Hematopoietic multipotent progenitor cell treated with erythropoietin and hydrocortisone succinate and interleukin-3 and kit ligand, for 17 days (in vitro differentiated cells): ENCODE data around the gene LSM4.
A peak's percentile ranks its signal among the peaks of the same experiment; 100 is the strongest.

Source experiments
- DNase-seq: peaks from one replicate; pipeline ENCODE4 v3.0.0-alpha.2; 2015; ENCODE audit warnings: low spot score

Gene LSM4

DNA sequence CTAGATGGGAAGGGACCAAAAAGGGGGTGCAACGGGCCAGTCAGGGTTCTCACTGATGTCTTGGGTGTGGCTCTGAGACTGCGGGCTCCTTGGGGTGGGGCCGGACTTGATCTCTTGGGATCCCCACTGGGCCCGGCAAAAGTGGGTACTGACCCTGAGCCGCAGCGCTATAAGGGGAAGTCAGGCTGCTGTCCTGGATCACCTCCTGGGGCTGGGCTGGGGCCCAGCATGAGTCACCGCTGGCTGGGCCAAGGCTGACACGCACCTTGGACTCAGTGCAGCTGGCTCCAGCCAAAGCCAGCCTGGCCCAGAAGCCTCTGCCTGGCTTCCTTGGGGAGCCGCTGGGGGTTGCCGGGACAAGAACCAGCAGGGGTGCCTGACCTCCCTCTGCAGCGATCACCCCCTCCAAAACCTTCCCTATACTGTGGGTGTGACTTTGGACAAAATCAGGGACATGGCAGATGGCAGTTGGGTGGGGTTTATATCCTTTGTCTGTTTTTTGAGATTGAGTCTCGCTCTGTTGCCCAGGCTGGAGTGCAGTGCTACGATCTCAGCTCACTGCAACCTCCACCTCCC, 48.0 kb downstream of the LSM4 start:
- DNase-seq = peak; percentile 51

DNA sequence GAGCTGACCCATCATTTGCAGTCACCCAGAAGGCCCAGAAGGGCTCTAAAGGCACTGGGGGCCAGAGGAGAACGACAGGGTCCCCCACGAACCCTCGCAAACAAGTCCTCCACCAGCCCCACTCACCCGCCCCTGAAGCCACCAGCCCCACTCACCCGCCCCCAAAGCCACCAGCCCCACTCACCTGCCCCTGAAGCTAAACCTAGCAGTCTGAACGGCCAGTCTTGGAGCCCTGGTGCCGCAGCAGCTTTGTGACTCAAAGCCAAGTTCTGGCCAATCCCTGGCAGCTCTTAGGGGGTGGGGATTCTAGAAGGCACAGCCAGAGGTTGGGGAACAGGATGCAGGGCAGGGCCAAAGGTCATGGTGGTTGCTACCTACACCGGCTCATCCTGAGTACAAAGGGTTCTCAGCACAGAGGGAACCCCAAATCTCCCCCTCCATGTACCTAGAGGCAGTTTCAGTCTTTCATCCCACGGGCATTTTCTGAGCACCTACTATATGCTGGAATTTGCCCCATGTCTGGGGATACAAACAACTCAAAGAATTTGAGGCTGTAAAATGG, 48.6 kb downstream of the LSM4 start, which contains the start of gene IQCN:
Gene IQCN, minus strand, starts transcription at position 234 of the 562 bp plus-strand sequence. CDS start 4,974 bp downstream, outside the sequence.
- DNase-seq = no peak

DNA sequence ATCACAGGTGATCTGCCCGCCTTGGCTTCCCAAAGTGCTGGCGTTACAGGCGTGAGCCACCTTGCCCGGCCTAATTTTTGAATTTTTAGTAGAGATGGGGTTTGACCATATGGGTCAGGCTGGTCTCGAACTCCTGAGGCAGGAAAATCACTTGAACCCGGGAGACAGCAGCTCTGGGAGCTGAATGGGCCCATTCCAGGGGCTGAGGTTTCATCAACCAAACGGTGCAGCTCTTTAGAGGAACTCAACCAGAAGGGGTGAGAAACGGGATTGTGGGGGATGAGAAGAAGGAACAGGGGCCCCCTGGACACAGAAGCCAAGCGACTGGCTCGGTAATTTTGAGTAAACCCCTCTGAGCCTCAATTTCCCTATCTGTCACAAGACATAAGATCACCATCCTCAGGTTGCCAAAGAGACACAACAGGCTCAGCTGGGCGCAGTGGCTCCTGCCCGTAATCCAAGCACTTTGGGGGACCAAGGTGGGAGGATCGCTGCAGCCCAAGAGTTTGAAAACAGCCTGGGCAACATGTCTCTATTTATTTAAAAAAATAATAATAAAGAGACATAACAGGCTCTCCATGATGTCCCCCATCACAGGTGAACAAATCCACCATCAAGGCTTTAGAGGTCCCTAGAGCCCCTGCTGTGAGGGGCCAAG, 49.2 kb downstream of the LSM4 start:
- no peak for DNase-seq

DNA sequence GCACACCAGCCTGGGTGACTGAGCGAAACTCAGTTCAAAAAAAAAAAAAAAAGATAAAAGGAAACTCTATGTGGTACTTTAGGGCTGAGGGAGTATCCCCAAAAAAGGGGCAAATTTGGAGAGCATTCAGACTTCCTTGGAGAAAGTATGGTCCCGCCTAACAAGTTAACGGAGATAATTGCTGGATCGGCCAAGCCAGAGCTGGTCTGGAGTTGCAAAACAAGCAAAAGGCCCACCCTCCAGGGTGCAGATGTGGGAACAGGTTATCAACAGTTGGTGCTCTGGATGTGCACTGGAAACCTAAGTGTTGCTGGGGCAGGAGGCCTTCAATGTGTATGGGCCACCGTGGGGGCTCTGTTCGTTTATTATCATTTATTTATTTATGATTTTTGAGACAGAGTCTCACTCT, 51.4 kb downstream of the LSM4 start:
- no peak for DNase-seq

DNA sequence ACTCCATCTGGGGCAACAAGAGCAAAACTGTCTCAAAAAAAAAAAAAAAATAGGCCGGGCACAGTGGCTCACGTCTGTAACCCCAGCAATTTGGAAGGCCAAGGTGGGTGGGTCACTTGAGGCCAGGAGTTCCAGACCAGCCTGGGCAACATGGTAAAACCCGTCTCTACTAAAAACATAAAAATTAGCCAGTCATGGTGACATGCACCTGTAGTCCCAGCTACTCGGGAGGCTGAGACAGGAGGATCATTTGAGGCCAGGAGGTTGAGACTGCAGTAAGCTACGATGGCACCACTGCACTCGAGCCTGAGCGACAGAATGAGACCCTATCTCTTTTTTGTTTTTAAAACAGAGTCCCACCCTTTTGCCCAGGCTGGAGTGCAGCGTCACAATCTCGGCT, 52.5 kb downstream of the LSM4 start:
- peak; percentile 19 for DNase-seq

DNA sequence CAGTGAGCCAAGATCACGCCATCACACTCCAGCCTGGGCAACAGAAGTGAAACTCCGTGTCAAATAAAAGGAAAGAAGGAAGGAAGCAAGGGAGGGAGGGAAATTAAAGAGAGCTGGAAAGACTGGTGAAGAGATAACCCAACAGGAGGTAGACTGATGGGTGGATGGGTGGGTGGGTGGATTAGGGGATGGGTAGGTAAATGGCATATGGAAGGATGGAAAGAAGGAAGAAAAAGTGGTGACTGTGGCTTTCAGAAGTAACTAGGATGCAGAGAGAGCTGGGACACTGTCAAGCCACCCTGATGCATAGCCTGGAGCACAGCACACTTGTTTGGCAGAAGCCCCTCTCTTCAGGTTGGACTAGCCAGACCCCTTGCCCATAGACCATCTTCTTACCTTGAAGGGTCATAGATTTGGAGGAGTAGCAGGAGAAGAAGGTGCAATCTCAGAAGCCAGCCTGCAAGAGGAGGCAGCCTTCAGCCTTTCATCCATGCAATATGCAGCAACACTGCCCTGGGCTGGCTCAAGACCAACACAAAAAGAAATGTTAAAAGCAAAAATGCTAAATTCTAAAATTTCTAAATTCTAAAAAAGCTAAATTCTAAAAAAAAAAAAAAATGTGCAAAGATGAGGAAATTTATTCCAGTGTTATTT, 53.7 kb downstream of the LSM4 start:
- peak; percentile 10 for DNase-seq

DNA sequence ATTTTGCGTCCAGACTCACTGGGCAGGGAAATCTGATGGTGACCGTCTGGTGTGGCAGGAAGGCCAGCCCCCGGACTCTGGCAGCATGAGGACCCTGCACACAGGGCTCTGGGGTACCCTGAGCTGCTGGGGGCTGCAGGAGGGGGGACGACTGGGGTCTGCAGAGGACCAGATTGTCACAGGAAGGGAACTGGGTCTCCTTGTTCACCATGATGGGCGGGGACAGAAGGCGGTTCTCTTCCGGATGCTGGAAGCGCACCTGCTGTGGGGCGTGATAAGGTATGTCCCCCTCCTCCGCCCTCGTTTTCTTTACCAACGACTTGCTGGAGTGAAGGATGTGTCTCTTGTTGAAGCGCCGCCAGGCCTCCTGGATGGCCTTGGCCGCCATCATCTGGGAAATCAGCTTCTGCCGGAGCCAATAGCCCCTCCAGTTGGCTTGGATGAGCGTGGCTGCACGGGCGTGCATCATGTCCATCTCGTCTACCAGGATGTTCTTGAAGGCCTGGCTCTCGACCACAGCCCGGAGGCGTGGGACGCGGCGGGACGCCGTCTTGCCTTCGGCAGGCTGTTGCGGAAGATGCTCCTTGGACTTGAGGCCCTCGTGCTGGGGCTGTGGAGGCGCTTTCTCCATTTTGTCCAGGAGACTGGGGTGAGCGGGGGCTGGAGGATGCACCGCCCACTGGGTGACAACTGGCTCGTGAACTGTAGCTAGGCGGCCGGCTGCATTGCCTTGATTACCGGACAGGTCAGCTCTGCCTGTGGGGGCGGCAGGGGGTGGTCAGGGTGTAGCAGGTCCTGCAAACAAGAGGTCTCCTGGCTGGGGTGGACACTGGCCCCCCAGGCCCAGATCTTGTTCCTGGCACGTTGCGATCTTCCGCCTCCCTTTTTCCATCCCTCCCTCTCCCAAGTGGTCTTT, 55.8 kb downstream of the LSM4 start:
- DNase-seq = peak; percentile 19

DNA sequence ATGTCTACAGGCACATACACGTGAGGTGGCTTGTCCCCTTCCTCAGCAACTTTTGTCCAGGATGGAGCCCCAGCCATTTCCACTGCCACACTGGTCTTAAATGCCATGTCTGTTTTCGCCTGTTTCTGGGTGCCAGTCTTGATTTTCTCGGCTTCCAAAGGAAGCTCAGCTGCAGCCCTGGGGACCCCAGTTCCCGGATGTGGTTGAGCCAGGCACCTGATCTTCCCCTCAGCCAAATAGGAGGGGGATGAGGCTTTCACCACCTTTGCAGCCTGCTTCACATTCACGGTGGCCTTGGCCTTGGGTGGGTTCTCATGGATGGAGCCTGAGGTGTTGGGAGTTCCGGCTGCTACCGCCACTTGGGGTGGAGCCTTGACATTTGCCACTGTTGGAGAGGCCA, 57.3 kb downstream of the LSM4 start:
- no peak for DNase-seq

DNA sequence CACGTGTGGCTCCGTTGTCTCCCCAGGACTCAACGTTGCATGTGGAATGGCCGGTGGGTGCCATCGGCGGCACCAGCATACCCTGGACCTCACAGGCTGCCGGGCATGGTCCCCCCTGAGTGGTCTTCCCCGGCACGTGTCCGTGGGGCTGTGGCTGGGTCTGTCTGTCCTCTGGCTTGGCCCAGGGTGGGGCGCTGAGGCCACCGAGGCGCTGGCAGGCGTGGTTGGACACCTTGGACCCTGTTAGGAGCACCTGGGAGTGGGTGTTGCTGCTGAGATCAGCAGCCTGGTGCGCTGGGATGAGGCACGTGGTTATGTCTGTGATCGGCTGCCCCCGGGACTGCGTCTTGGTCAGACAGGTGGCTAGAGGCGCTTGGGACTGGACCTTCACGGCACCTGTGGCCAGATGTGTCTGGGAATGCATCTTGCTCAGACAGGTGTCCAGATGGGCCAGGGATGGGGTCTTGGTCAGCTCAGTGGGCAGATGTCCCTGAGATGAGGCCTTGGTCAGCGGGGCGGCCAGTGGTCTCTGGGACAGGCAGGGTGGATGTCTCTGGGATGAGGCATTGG, 57.8 kb downstream of the LSM4 start:
- no peak for DNase-seq

DNA sequence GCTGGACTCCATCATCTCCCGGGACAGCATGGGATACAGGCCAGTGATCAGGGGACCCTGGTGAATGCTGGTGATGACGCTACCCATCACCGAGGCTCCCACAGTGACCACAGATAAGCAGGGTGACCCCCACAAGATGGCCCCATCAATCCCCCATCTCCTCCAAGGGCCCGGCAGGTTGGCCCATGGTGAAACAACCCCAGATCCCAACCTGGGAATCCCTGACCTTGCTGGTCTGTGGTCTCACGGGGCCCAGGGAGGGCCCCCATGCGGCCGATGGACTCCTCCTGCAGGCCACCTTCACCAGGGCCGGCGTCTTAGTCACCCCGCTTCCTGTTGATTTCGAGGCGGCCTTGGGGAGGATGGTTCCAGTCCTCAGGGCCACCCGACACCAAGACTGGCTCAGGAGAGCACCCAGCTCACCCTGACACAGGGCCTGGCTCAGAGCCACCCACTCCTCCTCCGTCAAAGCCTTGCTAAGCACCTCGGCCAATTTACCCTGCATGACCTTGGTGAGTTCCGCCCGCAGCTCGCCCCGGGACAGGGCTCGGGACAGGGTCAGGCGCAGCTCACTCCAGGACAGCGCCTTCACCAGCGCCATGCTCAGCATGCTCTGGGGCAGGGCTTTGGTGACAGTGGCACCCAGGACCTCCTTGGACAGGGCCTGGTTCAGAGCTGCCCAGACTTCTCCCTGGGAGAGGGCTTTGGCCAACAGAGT, 58.6 kb downstream of the LSM4 start:
- no peak for DNase-seq

DNA sequence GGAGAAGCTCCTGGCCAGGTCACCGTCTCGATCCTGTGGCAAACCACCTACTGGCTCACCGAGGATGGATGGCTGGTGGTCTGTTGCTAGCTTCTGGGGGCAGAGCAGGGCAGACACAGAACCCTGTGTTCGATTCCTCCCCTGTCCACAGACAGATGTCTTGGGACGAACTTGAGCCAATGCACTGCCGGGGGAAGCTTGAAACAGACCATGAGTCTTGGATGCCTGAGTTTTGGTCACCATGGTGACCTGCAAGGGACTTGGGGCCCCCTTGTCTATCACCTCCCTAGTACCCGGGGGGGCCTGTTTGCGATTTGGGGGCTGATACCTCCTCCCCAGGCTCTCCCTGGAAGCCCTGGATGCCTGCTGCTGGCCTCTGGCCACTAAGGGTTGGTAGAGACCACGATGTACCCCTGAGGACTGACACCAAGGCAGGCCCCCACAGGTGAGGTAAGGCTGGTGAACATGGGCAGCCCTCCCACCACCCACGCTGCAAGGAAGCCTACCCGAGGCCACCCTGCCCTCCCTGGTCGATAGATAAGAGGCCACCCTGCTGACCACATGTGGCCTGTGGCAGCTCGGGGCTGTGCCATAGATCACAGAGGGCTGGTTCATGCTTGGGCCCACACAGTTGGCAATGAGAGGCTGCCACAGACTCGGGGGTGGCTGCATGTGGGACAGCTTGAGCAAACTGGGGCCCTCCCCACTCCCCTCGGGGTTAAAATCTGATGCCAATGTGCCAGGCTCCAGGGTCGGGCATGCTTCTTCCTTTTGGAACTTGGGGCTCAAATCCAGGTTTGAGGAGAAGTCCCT, 59.3 kb downstream of the LSM4 start:
- no peak for DNase-seq

DNA sequence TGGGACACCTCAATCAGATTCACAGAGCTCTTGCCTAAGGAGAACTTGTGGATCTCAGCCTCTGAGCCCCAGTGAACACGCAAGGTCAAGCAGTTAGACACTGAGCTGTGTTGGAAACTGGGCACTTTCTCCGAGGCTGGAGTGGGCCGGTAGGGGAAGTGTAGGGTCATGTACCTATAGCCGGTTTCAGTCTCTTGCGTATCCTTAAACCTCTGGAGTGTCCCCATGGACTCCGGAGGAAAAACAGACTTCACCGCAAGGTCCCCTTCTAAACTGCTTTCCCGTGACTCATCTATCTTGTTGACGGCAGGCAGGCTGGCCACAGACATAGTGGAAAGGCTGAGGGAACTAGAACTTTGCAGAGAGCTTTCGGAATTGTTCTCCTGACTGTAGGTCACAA, 60.0 kb downstream of the LSM4 start:
- DNase-seq = peak; percentile 6

DNA sequence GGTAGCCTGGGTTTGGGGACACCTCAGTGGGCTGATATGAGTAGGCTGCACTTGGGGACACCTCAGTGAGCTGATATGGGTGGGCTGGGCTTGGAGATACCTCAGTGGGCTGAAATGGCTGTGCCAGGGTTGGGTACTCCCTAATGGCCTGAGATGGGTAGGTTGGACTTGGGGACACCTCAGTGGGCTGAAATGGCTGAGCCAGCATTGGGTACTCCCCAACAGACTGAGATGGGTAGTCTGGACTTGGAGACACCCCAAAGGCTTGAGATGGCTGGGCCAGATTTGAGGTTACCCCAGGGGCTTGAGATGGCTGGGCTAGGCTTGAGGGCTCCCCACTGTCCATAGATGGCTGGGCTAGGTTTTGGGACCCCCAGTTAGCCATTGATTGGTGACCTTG, 60.7 kb downstream of the LSM4 start:
- DNase-seq = peak; percentile 6

DNA sequence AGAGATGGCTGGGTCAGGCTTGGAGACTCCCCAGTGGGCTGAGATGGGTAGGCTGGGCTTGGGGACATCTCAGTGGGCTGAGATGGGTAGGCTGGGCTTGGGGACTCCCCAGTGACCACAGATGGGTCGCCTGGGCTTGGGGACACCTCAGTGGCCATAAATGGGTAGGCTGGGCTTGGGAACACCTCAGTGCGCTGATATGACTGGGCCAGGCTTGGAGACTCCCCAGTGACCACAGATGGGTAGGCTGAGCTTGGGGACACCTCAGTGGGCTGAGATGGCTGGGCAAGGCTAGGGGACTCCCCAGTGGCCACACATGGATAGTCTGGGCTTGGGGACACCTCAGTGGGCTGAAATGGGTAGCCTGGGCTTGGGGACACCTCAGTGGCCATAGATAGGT, 61.4 kb downstream of the LSM4 start:
- no peak for DNase-seq

DNA sequence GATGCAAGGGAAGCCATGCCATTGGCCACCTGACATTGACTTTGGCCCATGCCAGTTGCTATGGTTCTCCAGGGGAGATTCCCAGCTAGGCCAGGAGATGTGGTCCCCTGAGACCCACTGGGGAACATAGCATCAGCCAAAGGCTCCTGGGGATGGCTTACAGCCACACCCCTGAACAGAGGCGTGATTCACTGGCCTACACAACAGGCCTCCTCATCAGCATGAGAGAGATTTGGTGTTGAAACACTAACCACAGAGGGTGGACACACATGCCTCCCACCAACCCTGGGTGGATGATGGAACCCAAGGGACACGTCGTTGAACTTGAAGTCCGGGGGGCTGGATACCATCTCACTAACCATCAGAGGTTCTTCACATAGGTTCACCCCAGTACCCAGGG, 63.0 kb downstream of the LSM4 start:
- peak; percentile 9 for DNase-seq

DNA sequence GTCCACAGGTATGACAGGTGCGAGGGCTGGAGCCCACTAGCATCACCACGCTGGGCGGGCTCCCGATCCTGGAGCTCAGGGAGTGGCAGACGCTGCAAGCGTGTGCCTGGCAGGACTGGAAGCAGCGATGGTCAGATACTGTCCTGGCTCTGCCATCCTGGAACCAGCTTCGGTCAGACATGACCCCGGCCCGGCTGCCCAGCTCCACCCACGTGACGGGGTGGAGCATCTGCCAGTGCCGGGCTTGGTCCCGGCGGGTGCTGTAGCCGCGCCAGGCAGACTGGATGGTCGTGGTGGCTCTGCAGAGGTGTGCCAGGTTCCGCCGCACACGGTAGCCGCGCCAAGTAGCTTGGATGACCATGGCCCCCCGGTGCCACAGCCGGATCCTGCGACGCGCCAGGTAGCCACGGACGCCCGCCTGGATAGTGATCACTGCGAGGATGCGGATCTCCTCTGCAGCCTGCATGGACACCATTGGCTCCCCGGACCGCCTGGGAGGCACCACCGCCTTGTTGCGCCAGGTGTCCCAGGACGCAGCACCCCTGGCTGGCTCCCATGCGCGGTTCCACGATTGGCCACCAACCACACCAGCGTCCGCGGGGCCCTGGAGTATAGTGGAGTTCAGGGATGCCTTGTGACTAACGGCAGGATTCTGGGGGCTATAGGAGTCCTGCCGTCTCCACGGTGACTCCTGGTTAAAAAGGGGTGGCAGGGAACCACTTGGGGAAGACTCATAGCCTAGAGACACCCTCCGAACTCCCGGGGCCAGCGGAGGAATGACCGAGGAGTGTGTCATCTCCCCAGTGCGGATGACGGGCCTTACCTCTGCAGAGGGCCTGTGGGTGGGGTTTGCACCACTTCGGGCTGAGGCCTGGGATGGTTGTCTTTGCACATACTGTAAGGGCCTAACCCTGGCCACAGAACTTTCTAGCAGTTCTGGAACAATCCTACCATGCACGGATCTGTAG, 65.1 kb downstream of the LSM4 start:
- DNase-seq = no peak
